GM19023 (cell line): ENCODE results near the gene TNXB.
A peak's percentile ranks its signal among the peaks of the same experiment; 100 is the strongest.
"Not testable (repeated sequence)": the region's sequence is repeated elsewhere in the genome, so short reads cannot be mapped to it uniquely, and the experiment has no call there.

ENCODE experiments used
- ATAC-seq: cut with Tn5 transposase; IDR thresholded peaks from one replicate; pipeline ENCODE4 v1.9.1; 2021; ENCODE audit warnings: mild to moderate bottlenecking, moderate library complexity; ENCODE audit not compliant: unreplicated experiment

TNXB gene

DNA sequence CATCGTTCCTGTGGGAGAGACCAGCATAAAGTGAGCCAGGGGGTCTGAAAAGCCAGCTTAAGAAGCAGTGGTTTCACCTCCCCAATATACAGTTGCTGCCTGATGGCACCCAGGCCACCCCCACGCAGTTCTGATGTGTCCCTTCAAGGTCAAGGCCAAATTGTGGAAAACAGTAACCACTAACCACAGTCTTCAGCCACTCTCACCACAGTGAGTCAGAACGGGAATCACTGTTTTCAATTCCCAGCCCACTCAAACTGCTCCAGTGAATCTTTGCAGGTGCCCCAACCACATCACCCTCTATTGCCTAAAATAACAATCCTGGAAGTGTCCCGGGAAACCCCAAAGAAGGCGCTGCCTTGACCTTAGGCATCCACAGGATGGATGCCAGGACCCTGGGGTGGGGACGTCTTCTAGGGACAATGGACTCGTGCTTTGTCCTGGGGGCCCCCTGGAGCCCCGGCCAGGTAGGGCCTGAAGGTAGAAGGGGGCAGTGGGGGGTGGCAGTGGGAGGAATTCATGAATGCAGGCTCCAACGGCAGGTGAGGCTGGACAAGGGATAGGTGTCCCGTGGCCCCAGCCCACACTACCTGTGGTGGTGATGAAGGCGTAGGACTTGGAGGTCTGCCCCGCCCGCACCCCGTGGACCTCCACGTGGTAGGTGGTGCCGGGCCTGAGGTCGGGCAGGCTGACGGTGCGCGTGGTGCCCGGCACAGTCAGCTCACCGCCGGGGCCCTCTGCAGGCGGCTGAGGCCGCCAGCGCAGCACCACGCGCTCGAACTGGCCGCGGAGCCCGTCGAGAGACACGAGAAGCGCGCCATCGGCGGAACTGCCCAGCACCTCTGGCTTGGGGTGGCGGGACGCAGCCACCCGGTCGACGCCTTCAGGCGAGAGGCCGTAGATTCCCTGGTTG, 22.2 kb downstream of the TNXB start:
- peak; percentile 51 for ATAC-seq

DNA sequence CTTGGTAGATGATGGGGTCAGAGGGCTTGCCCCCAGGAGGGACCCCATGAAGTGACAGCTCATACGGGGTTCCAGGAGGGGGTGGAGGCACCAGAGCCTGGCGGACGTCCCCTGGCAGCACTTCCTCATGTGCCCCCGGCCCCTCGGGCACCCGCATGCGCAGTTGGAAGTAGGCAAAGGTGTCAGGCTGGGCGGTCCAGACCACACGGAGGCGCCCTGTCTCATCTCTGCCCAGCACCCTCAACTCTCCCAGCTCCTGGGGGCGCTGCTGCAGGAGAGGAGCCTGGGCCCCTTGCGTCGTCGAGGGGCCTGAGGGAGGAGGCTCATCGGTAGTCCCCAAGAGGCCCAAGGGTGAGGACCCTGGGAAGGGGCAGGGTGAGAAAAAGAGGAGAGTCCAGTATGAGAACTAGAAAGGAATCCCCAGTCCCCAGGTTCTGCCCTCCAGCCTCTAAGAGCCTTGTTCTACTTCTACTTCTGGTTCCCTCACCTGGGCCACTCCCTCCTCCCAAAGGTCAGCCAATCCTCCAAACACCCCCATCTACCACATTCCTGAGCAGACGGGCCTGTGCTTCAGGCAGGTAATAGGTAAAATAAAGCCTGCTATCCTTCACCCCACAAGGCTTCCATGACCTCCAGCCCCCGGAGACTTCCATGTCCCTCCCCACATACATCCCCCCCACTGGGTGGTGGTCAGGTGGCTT, 23.2 kb downstream of the TNXB start:
- ATAC-seq = no peak

DNA sequence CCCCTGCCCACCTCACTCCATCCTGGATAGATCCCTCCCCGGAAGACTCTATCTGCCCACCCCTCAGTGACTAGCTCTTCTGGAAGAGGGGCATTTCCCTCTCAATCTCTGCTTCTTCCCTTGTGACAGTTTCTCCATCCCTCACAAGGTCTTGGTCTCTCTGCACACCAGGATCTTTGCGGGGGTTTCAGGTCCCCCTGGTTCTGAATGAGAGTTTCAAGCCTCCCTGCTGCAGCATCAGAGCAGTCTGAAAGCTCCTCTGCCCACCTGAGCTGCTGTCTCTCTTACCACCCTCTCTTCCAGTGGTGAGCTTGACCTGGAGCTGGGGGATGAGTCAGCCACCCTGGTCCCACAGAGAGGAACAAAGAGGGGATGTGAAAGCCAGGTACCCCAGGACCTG, 24.4 kb downstream of the TNXB start:
- no peak for ATAC-seq

DNA sequence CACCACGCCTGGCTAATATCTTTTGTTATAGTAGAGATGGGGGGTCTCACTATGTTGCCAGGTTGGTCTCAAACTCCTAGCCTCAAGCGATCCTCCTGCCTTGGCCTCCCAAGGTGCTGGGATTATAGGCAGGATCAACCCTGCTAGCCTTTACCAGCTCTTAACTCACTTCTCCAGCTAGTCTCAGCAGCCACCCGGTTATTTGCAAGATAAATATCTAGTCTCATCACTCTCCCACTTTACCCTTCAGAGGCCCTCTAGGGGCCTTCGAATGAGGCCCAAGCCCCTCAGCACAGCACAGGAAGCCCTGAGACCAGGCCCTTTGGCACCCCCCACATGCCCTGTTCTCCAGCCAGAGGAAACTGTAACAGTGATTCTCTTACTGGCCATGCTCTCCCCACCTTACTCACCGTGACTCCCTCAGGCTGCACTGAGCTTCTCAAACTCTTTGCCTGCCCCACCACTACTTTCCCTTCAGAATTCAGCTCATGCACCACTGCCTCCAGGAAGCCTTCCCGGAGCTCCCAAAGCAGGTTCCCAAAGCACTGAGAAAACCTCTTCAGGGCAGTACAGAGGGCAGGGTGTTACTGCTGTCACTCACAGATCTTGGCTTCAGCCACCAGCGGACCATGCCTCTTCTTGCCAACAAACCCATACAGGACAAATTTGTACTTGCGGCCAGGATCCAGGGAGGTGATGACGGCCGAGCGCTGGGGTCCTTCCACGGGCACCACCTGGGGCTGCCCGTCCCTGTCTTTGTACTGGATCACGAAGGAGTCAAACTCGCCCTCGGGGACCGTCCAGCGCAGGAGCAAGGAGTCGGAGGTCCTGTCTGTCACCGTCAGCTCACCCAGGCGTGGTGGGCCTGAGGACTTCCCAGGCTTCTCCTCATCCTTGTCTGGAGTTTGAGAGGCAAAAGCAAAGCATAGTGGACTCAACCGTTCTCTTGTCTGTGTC, 25.0 kb downstream of the TNXB start:
- no peak for ATAC-seq

DNA sequence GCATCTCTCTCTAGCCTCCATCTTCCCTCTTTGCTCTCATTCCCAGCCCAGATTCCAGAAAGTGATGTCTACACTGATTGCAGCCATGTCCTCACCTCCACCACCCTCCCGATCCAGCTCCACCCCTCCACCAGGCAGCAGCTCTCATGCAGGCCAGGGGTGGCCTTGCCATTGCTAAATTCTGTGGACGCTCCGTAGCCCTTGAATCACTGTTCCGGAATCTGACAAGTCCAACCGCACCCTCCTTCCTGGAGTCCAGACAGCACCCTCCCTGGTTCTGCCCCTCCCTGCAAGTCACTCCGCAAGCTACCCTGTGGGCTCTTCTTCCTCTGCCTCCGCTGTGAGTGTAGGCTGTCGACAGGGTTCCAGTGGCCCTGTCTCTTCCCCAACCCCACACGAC, 26.2 kb downstream of the TNXB start:
- ATAC-seq = no peak

DNA sequence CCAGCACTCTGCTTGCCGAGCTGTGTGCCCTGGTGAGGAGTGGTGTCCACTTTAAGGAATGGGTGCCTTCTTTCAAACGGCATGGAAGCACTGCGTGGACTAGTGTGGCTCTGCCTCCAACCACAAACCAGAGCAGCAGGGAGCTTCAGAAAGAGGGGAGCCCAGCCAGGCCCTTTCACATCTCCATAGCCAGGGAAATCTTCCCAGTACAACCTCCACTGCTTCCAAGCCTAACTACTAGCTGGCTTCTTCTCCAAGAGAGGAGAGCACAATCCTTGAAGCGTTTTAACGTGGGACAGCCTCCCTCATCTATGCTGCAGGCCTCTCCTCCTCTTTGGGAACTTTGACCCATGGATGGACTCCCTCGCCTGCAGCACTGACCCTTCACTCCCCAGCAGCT, 26.7 kb downstream of the TNXB start:
- no peak for ATAC-seq

DNA sequence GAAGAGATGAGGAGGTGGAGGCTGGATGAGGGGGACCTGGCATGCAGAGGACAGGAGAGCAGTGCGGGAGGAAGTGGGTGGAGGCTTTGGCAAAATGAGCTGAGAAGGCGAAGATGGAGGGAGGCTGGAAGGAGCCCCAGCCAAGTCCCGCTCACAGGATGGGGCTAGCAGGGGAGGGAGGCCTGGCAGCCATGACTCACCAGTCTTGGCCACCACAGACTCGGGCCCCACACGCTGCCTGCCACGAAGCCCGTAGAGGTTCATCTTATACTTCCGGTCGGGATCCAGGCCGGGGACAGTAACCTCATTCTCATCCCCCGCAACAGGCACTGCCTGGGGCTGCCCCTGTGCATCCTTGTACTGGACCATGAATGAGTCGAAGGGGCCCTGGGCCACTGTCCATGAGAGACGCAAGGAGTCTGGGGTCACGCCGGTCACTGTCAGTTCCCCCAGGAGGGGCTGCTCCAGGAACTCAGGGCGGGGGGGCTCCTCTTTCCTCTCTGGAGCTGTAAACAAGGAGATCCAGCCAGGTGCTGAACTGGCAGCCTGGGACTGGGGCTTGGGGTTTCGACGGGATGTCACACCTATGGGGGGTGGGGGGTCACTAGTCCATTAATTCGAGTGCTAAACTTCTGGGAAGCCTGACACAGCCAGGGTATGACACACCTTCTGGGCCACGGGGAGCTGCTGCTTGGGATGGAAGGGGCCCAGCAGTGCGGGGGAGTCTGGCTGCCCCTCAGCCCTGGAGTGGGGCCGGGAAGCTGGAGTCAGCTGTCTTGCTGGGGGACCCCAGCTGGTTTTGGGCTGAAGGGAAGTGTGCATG, 27.8 kb downstream of the TNXB start:
- no peak for ATAC-seq

DNA sequence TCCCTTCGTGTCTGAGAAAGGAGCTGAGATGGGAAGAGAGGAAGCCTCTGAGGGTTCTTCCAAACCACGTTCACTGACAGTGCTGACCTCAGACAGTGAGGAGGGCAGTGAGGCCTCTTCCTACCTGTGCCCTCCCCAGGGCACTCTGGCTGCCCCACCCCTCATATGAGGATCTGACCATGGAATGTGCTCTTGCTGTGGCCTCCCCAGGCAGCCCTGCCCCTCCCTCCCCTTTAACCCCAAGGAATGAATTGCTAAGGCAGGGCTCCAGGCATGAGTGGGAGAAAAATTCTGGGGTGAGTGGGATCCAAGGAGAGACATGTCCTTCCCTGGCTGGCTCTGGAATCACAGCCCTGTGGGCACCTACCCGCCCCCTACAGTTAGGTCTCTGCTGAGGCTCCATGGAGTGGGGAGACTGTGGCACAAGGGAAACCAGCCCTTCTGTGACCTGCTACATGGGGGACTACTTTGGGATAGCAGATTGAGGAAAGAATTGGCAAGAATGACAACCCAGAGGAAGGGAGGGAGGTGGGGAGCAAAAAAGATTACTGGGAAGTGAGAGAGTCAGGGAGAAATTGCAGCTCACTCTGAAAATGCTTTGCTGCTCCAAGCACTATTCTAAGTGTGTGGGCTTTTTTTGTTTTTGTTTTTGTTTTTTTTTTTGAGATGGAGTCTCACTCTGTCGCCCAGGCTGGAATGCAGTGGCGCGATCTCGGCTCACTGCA, 29.4 kb downstream of the TNXB start:
- no peak for ATAC-seq

DNA sequence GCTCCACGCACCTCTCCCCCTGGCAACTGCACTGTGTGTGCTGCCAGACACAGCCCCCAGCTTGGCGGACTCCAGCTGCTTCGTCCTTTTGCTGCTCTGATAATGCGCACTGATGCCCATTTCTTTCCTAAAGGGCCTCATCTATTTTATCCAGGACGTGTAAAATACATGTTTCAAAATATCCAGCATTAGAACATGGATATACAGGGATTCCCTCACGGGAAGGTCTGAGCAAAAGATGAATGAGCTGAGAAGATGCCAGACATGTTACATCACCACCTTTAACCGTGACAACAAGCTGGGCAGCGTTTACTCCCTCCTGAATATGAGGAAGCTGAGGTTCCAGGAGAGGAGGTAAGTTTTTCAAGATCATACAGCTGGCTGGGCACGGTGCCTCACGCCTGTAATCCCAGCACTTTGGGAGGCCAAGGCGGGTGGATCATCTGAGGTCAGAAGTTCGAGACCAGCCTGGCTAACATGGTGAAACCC, 32.8 kb downstream of the TNXB start:
- ATAC-seq = no peak

DNA sequence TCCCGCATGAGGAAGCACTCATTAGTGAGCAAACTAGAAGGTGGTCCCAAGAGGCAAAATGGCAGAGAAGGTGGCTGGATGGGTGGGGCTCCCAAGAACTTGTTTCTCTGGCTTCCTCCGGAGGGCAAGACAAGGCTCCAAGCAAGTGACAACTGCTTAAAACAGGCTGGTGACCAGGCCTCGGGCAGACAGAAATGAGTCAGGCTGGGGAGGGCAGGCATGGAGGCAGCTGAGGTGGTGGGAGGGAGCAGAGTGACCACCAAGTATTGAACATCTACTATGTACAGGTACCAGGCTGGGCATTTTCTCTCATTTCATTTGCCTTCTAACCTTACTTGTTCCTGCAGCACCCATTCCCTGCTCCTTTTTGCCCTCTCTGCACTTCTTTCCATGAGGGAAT, 33.4 kb downstream of the TNXB start:
- no peak for ATAC-seq

DNA sequence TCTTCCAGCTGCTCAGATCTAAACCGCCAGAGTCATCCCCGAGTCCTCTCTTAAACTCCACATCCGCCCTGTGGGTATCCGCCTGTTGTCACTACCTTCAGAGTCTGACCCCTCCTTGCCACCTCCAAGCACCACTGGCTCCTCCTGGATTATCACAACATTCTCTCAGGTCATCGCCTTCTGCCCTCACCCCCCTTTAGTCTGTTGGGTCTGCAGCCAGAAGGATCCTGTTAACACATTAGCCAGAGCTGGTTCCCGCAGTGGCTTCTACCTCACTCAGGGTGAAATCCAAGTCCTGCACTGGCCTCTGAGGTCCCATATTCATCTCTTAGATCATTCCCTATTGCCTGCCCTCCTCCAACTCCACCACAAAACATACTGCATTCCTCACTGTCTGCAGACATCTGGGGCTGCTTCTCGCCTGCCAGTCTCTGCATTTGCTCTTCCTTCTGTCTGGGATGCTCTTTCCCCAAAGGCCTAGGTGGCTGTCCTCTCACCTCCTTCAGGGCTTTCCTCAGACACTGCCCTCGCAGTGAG, 34.1 kb downstream of the TNXB start:
- ATAC-seq = no peak

DNA sequence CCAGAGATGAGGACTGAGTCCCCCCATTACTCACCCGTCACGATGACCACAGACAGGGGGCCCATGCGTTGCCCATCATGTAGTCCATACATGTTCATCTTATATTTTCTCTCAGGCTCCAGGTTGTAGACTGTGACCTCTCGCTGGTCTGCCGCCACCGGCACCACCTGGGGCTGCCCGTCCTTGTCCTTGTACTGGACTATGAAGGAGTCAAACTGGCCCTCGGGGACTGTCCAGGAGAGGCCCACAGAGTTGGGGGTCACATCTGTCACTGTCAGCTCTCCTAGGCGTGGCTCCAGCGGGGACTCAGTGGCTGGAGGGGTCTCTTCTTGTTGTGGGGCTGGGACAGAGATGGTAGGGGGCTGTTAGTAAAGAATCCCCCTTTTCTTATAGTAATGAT, 35.5 kb downstream of the TNXB start:
- no peak for ATAC-seq

DNA sequence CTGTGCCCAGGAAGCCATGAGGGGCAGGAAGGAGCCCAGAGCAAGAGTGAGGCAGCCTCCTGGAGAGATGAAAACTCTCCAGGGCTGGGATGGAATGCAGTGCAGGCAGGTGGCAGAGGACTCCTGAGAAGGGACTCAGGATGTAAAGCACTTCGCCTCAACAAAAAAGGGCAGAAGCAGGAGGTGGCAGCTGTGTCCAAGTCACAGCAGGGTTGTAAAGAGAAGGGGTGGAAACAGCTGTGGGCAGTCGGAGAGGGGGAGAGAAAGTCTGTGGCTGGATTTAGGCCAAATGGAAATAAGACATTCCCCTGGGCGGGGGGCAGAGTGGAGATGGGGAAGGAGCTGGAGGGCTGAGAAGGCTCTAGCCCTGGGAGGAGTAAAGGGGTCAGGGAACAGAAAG, 36.0 kb downstream of the TNXB start:
- ATAC-seq = no peak

DNA sequence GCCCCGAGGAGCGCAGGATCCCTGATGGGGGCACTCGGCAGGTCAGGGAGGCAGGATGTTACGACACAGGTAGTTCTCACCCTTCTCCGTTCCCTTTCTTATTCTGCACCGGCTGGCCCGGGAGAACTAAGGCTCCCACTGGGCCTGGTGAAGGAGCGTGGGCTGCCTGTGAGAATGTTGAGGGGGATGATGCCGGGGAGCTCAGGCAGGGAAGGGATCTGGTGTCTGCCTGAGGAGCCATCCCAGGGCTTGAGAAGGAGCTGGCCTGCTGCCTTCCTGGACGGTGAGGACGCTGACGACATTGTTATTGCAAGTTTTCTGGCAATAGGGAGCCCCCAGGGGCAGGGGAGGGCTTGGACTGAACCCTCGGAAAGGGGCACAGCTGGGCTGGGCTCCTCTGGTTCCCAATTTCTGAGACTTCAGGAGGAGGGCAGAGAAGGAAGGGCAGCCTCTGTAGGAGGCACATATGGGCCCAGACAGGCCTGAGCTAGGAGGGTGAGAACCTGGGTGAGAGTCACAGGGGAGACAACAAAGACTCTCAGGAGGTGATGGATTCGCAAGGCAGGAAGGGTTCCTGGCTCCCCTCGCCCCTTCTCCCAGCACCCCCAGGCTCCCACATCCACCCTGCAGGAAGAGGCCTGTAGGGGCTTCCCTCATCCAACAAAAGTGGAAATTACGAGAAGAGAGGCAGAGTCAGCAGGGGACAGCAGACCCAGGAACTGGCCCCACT, 38.2 kb downstream of the TNXB start:
- no peak for ATAC-seq

DNA sequence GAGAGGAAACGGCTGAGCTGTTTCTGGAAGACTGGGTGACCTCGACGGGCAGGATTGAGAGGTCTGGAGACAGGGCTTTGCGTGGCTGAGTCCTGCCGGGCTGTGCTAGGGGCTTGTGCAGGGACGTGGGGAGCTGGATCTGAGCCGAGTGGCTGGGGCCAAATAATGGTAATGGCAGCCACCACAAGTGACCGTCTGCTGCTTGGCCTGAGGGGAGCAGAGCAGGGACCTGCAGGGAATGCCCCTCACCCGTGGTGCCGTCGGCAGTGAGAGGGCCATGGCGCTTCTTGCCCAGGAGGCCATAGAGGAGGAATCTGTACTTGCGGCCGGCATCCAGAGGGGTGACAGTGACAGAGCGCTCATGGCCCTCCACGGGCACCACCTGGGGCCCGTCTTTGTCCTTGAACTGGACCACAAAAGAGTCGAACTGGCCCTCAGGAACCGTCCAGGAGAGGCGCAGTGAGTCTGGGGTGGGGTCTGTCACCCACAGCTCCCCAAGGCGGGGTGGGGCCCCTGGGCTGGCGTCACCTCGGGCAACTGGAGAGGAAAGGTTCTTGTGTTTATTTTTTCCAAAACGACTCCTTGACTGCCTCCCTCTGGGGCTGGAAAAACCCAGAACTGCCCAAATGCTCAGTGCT, 39.1 kb downstream of the TNXB start:
- ATAC-seq = no peak

DNA sequence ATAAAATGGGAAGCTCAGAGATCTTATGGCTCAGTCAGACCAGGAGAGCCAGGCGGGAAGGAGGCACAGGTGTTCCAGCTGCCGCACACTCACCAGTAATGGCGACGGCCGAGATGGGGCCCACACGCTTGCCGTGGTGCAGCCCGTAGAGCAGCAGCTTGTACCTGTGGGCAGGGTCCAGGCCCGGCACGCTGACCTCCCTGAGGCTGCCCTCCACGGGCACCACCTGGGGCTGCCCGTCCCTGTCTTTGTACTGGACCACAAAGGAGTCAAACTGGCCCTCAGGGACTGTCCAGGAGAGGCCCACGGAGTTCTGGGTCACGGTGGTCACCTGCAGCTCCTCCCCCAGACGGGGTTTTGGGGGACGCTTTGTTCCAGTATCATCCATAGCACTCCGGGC, 39.7 kb downstream of the TNXB start:
- no peak for ATAC-seq

DNA sequence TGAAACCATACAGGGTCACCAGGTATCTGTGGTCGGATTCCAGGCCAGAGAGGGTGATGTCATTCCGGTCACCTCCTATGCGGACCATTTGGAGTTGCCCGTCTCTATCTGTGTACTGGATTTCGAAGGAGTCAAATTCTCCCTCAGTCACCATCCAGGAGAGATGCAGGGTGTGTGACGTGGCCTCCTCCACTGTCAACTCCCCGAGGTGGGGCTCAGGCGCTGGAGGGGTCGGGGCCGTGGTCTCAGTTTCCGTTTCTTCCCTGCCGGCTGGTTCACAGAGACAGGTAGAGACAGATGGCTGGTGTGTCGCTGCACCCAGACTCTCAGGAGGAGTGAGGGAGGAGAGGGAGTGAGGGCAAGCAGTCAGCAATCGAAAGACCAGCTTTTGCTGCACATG, 40.3 kb downstream of the TNXB start:
- no peak for ATAC-seq

DNA sequence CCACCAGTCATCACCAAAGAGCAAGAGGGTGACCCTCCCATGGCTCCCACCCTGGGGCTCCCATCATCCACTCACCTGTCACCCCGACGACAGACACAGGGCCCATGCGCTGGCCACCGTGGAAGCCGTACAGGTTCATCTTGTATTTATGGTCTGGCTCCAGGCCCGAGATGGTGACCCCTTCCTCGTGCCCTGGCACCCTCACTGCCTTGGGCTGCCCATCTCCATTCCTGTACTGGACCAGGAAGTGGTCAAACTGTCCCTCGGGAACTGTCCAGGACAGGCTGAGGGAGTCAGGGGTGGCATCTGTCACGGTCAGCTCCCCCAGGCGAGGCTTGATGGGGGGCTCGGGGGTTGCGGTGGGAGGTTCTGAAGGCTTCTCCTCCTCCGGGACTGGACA, 40.8 kb downstream of the TNXB start:
- ATAC-seq = not testable (repeated sequence)
